GM20000 (cell line): ENCODE data around the gene KNL1.

Source experiments
- DNase-seq: peaks from one replicate; pipeline ENCODE4 v3.0.0; 2012; ENCODE audit warnings: low spot score
- CTCF ChIP-seq: IDR thresholded peaks from 2 replicates; pipeline ENCODE4 v1.5.1; 2012; ENCODE audit warnings: mild to moderate bottlenecking, control low read depth; ENCODE audit errors: extremely low read depth, missing control alignments

Gene KNL1

DNA sequence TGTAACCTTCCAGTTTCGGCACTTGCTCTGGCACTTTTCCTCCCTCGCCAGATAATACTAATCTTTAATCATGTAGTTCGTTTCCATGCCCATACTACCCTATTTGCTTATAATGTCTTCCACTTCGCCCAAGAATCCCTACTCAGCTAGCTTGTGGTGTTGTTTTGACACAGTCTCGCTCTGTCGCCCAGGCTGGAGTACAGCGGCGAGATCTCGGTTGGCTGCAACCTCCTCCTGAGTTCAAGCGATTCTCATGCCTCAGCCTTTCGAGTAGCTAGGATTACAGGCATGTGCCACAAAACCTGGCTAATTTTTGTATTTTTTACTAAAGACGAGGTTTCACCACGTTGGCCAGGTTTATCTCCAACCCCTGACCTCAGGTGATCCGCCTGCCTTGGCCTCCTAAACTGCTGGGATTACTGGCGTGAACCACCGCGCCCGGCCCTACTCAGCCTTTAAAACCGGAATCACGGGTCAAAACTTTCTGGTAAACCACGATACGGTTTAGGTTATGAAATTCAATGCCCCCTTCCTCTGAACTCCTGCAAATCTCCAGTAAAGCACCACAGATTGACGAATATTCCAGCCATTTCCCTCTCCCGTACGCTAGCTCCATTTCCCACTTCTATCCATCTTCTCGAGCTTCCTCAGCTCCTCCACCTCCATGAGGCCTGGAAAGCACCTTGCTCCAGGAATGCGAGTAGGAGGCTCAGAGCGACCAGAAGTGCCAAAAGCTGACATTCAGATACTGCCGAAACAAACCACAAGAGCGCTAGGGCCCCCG lies 100.0 kb downstream of the KNL1 start:
- no peak for TF ChIP-seq CTCF
- peak; percentile 23 for DNase-seq

GRCh38 chr15:40694688-40695468 lies 100.8 kb downstream of the KNL1 start, which contains the start of gene RAD51:
Gene RAD51 (plus strand): TSS chr15:40695174. CDS start chr15:40698759, 3,585 bp downstream.
- peak; percentile 96 for DNase-seq
- TF ChIP-seq CTCF: no peak

DNA sequence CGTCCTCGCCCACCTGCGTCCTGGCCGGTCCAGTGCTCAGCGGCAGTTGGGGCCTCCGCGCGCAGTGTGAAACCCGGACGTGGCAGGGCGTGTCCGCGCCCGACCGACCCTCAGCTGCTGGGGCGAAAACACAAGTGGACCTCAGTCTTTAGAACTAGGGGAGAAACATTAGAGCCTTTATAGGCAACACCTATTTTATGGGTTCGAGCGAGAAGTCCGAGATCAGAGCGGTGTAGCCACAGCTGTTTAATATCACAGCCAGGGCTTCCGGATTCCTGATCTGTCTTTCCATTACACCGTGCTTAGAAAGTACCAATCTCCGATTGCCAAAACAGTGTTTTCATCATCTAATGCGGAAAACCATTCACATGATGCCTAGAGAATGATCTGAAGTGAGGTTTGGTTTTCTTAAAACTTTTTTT lies 101.4 kb downstream of the KNL1 start:
- TF ChIP-seq CTCF: no peak
- DNase-seq: peak; percentile 59

- DNase-seq: no peak
- TF ChIP-seq CTCF: no peak
Measured at GRCh38 chr15:40696228-40696627, 102.2 kb downstream of the KNL1 start.

GRCh38 chr15:40697916-40698315 lies 103.9 kb downstream of the KNL1 start:
- DNase-seq: no peak
- no peak for TF ChIP-seq CTCF

- DNase-seq: peak; percentile 29
Measured at GRCh38 chr15:40702077-40702476, 108.0 kb downstream of the KNL1 start.

More at GRCh38 chr15:40702077-40702476, 108.0 kb downstream of the KNL1 start:
- peak; percentile 13 for TF ChIP-seq CTCF
